ENCODE data around the gene HDHD5.

Gene HDHD5

DNA sequence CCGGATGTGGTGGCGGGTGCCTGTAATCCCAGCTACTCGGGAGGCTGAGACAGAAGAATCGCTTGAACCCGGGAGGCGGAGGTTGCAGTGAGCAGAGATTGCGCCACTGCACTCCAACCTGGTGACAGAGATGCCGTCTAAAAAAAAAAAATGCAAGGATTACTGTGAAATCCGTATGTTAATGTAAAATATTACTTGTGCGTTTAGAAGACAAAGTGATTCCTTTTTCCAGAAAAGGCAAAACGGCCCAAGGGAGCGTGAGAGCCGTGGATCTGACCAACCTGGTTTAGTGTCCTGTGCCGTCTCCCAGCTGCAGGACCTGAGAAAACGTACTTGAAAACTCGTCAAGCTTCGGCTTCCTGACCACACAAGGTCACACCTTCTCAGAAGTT is 905 bp downstream of the HDHD5 start:
- no peak for DNase-seq (ENCODE audit: low spot score)
- TF ChIP-seq, protein P1, sequence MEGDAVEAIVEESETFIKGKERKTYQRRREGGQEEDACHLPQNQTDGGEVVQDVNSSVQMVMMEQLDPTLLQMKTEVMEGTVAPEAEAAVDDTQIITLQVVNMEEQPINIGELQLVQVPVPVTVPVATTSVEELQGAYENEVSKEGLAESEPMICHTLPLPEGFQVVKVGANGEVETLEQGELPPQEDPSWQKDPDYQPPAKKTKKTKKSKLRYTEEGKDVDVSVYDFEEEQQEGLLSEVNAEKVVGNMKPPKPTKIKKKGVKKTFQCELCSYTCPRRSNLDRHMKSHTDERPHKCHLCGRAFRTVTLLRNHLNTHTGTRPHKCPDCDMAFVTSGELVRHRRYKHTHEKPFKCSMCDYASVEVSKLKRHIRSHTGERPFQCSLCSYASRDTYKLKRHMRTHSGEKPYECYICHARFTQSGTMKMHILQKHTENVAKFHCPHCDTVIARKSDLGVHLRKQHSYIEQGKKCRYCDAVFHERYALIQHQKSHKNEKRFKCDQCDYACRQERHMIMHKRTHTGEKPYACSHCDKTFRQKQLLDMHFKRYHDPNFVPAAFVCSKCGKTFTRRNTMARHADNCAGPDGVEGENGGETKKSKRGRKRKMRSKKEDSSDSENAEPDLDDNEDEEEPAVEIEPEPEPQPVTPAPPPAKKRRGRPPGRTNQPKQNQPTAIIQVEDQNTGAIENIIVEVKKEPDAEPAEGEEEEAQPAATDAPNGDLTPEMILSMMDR (IDR thresholded peaks at IDR 0.05; ENCODE audit: poor library complexity, severe bottlenecking): no peak
- ATAC-seq (ENCODE audit: low read depth): no peak
- Histone ChIP-seq H3K4me3 (ENCODE audit: severe bottlenecking) (peak overlapping the region; percentile 77), H3K36me3 (ENCODE audit: low read depth) (peaks cover 8% of the 10 kb centered on the region), H3K4me1 (ENCODE audit: insufficient read depth, poor library complexity, severe bottlenecking) (peaks cover 13% of the 10 kb centered on the region), H3K9me3 (ENCODE audit: severe bottlenecking) (no peaks in the 10 kb centered on the region), H3K27ac (ENCODE audit: poor library complexity, severe bottlenecking) (peak overlapping the region; percentile 76), H3K27me3 (ENCODE audit: insufficient read depth, poor library complexity, severe bottlenecking) (no peaks in the 10 kb centered on the region)

DNA sequence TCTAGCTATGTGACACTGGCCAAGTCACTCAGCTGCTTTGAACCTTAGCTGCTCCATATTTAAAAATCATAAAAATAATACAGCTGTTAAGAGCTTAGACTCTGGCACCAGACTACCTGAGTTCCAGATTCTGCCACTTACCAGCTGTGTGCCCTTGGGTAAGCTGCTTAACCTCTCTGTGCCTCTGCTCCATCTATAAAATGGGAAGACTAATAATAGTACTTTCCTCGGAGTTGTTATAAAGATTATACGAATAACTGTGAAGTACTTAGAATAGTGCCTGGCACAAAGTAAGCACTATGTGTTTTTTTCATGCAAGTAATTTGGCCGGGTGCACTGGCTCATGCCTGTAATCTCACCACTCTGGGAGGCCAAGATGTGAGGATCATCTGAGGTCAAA is 1.4 kb downstream of the HDHD5 start:
- no peak for ATAC-seq (ENCODE audit: low read depth)
- peaks cover 13% of the 10 kb centered on the region for H3K4me1 ChIP-seq (ENCODE audit: insufficient read depth, poor library complexity, severe bottlenecking)
- no peak overlapping the region for H3K27ac ChIP-seq (ENCODE audit: poor library complexity, severe bottlenecking)
- H3K4me3 ChIP-seq (ENCODE audit: severe bottlenecking): peak overlapping the region; percentile 77
- no peaks in the 10 kb centered on the region for H3K27me3 ChIP-seq (ENCODE audit: insufficient read depth, poor library complexity, severe bottlenecking)
- TF ChIP-seq, protein P1 (IDR thresholded peaks at IDR 0.05; ENCODE audit: poor library complexity, severe bottlenecking): no peak
- H3K36me3 ChIP-seq (ENCODE audit: low read depth): peaks cover 8% of the 10 kb centered on the region
- DNase-seq (ENCODE audit: low spot score): no peak
- no peaks in the 10 kb centered on the region for H3K9me3 ChIP-seq (ENCODE audit: severe bottlenecking)

DNA sequence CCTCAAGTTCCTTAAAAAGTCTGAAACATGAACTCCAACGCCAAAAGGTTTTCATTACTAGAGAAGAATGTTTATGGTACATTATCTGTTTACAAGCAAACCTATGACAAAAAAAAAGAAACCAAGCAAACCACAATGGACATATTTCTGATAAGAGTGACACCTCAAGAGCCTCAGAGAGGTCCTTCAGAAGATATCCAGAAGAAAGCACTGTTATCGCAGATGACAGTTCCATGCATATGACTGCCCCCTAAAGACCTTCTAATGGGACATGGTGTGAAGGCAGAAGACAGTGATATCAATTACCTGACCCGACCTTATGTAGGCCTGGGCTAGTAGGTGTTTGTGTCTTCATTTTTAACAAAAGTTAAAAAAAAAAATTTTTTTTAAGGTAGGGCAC is 3.1 kb downstream of the HDHD5 start:
- peaks cover 16% of the 10 kb centered on the region for H3K4me1 ChIP-seq (ENCODE audit: insufficient read depth, poor library complexity, severe bottlenecking)
- no peaks in the 10 kb centered on the region for H3K9me3 ChIP-seq (ENCODE audit: severe bottlenecking)
- peaks cover 8% of the 10 kb centered on the region for H3K36me3 ChIP-seq (ENCODE audit: low read depth)
- no peak for ATAC-seq (ENCODE audit: low read depth)
- no peak overlapping the region for H3K27ac ChIP-seq (ENCODE audit: poor library complexity, severe bottlenecking)
- TF ChIP-seq, protein P1 (IDR thresholded peaks at IDR 0.05; ENCODE audit: poor library complexity, severe bottlenecking): no peak
- no peaks in the 10 kb centered on the region for H3K27me3 ChIP-seq (ENCODE audit: insufficient read depth, poor library complexity, severe bottlenecking)
- no peak for DNase-seq (ENCODE audit: low spot score)
- no peak overlapping the region for H3K4me3 ChIP-seq (ENCODE audit: severe bottlenecking)

- Histone ChIP-seq H3K4me3 (ENCODE audit: severe bottlenecking) (no peak overlapping the region), H3K4me1 (ENCODE audit: insufficient read depth, poor library complexity, severe bottlenecking) (peaks cover 19% of the 10 kb centered on the region), H3K9me3 (ENCODE audit: severe bottlenecking) (no peaks in the 10 kb centered on the region), H3K36me3 (ENCODE audit: low read depth) (peaks cover 14% of the 10 kb centered on the region), H3K27ac (ENCODE audit: poor library complexity, severe bottlenecking) (no peak overlapping the region), H3K27me3 (ENCODE audit: insufficient read depth, poor library complexity, severe bottlenecking) (no peaks in the 10 kb centered on the region)
- ATAC-seq (ENCODE audit: low read depth) (no peak), DNase-seq (ENCODE audit: low spot score) (no peak)
- TF ChIP-seq, protein P1 (IDR thresholded peaks at IDR 0.05; ENCODE audit: poor library complexity, severe bottlenecking): no peak
These were observed 6.1 kb downstream of the HDHD5 start for GRCh38 chr22:17152971-17153370.

- peaks cover 10% of the 10 kb centered on the region for H3K36me3 ChIP-seq (ENCODE audit: low read depth)
- ATAC-seq (ENCODE audit: low read depth): no peak
- no peak overlapping the region for H3K27ac ChIP-seq (ENCODE audit: poor library complexity, severe bottlenecking)
- H3K4me3 ChIP-seq (ENCODE audit: severe bottlenecking): no peak overlapping the region
- H3K4me1 ChIP-seq (ENCODE audit: insufficient read depth, poor library complexity, severe bottlenecking): peaks cover 13% of the 10 kb centered on the region
- no peaks in the 10 kb centered on the region for H3K9me3 ChIP-seq (ENCODE audit: severe bottlenecking)
- no peaks in the 10 kb centered on the region for H3K27me3 ChIP-seq (ENCODE audit: insufficient read depth, poor library complexity, severe bottlenecking)
- DNase-seq (ENCODE audit: low spot score): no peak
- TF ChIP-seq, protein P1 (IDR thresholded peaks at IDR 0.05; ENCODE audit: poor library complexity, severe bottlenecking): no peak
These were observed 6.7 kb downstream of the HDHD5 start for GRCh38 chr22:17152340-17152739.
